ENCODE data around the gene HPD. TPM values are rescaled to one million over a fixed set of nuclear protein-coding genes. Genes with fewer than 3 reads are reported as not detected.

The HPD gene
- polyA plus RNA-seq, 4 donors = 1.8 to 5.3 (median 3.6) TPM

DNA sequence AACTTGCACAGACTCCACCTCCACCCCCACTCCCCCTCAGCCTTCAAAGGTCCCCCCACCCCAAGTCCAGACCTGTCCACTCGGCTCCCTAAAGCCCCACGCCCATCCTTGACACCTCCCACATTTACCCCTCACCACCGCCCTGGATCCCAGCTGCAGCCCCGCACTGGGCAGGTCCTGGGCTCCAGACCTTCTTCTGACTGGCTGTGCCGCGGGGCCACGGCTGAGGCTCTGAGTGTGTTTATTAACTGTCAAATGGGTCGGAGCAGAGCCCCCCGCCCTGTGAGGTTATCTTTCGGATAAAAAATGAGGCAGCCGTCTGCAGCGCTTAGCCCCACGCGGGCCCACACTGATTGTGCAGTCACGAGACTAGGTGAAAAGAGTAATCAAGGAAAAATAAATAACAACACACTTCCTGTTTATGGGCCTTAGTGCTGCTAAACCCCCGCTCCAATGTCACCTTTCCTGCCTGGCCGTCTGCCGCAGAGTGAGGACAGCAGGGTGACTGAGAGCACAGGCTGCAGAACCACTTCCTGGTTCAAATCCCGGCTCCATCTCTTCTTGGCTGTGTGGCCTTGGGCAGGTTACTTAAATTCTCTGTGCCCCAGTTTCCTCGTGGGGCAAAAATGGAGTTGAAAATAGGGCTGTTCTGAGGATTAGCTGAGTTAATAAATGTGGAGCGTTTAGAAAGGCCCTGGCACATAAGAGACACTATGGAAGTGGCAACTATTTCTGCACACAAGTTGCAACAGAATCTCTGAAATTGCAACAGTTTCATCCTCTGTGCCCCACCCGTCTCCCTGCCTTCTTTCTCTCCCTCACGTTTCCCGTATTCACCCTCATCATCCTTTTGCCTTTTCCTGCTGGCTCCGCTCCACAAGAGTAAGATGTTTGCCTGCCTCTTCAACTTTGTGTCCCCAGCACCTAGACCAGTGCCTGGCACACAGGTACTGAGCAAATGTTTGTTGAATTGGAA, 45.5 kb downstream of the HPD start:
- DNase-seq (ENCODE audit: low read depth in 4 of 4, low spot score in 2 of 4) = no peak

DNA sequence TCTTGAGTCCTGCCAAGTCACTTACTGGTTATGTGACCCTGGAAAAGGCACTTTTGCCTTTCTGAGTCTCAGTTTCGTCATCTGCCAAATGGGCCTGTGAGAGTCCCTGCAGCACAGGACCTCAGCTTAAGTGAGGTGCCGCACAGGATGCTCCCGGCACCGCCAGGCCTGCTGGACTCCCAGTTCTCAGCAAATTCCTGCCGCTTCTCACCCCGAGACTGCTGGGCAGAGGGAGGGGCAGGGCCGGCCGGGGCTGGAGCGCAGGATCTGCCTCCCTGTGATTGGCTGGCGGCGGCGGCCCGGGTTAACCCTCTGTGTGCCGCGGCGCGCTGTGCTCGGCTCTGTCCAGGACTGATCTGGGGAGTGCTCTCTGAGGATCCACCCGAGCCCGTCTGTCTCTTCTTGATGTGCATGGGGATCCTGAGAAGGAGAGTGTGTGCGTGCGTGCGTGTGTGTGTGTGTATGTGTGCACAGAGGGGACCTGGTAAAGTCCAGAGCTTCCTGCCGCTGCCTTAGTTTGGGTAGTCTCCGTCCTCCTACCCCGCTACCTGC, 46.3 kb downstream of the HPD start:
- no peak for DNase-seq (ENCODE audit: low read depth in 4 of 4, low spot score in 2 of 4)

DNA sequence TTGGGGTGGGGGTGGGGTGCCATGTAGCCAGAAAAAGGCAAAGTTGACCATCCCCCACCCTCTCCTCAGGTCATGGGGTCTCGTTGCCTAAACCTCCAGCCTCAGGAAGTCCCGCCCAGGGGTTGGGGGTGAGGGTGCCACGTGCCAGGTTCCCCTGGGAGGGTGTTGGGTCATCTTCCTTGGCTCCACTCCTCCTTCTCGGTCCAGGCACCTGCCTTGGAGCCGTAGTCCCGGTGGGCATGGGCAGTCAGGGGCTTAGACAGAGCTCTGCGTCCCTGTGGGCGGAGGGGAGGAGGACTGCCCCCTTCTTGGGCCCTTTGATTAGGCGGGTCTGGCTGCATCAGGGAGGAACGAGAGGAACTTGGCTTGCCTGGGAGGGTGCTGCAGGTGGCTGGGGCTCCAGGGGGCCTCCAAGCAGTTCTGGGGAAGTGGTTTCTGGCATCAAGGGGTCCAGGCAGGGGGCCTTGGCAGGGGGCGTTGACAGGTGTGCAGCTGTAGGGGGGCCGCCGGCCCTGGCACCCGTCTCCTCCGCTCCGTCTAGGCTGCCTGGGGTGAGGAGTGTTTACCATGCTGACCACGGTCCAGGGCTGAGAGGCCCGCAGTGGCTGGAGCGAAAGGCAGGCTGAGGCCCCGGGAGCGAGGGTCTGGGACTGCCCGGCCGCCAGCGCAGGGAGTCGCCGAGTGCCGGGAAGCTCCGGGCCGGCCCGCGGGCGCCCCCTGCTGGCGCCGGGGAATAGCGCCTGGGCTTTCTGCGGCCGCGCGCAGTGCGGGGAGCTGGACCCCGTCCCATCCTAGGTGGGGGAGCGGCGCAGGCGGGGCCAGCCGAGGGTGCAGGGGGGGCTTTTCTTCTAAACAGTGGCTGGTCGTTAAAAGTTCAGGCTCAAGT, 47.0 kb downstream of the HPD start:
- DNase-seq (ENCODE audit: low read depth in 4 of 4, low spot score in 2 of 4) = no peak

DNA sequence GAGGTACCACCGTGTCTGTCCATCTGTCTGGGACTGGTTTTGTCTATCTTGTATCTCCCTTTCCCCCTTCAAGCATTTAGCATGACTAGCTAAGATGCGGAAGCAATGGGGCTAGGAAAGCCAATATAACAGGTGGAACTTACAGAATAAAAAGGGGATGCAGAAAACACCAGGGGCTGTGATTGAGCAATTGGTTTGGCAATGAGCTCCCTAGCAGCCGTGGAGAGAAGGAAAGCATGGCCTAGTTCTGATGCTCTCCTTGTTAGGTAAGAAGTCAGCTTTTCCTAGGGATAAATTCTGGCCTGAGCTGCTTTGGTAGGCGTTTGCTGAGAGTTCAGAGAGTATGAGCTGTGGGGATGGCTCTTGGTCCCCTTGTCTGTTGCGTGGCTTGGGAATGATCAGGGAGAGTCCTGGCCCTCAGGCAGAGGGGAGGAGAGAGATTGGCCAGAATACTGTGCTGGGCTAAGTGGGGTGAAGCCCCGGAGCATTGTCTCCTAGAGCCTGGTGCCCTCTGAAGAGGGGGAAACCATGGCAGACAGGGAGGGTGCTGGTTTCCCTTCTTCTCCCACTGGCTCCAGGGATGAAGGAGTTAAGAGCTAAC, 47.7 kb downstream of the HPD start:
- DNase-seq (ENCODE audit: low read depth in 4 of 4, low spot score in 2 of 4) = no peak

DNA sequence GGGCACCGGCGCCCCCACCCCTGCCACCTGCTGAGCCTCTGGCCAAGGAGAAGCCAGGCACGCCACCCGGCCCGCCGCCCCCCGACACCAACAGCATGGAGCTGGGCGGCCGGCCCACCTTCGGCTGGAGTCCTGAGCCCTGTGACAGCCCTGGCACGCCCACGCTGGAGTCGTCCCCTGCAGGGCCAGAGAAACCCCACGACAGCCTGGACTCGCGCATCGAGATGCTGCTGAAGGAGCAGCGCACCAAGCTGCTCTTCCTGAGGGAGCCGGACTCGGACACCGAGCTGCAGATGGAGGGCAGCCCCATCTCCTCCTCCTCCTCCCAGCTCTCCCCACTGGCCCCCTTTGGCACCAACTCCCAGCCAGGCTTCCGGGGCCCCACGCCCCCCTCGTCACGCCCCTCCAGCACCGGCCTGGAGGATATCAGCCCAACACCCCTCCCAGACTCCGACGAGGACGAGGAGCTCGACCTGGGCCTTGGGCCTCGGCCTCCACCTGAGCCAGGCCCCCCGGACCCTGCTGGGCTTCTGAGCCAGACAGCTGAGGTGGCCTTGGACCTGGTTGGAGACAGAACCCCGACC, 48.3 kb downstream of the HPD start:
- no peak for DNase-seq (ENCODE audit: low read depth in 4 of 4, low spot score in 2 of 4)

DNA sequence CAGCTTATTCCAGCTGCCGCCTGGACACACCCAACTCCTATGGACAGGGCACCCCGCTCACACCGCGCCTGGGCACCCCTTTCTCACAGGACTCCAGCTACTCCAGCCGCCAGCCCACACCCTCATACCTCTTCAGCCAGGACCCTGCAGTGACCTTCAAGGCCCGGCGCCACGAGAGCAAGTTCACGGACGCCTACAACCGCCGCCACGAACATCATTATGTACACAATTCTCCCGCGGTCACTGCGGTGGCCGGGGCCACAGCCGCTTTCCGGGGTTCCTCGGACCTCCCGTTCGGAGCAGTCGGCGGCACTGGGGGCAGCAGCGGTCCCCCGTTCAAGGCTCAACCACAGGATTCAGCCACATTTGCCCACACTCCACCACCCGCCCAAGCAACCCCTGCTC, 48.9 kb downstream of the HPD start:
- DNase-seq (ENCODE audit: low read depth in 4 of 4, low spot score in 2 of 4) = no peak

DNA sequence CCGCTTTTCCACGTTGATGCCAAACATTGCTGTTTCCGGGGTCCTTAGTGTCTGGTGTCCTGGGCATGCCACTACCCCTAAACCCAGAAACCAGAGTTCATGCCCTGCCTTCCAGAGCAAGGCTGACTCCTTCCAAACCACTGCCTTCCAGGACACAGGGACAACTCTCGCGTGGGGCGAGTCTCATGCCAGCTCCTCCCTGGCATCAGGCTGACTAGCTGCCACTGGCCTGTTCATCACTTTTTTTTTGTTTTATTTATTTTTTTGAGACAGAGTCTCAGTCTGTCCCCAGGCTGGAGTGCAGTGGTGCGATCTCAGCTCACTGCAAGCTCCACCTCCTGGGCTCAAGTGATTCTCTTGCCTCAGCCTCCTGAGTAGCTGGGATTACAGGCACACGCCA, 50.0 kb downstream of the HPD start:
- DNase-seq (ENCODE audit: low read depth in 4 of 4, low spot score in 2 of 4) = no peak

DNA sequence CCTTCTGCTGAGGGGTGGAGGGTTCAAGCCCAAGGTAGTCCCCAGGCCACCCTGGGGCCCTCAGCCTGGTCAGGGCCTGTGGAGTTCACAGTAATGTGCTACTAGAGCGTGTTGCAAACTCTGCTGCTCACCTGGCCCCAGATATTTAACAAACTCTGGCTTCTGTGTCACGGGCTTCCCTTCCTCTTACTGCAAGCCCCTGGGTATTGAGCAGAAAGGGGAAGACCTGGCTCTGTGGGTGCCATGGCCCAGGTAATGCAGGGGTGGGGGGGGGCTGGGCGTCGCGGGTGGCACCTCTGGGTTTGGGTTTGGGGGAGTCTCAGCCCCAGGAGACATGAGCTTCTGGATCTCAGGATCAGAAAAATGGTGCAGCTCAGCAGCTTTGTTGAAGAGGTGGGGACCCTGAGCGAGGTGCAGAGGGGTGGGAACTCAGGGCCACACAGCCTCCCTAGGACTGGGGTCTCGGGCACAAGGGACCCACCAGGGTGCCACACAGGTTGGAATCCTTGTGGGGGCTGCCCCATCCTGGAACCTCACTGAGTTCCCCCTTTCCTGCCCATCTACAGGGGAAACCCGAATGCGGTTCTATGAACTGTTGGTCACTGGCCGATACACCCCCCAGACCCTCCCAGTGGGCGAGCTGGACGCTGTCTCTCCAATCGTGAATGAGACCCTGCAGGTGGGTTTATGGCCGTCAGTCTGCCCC, 50.9 kb downstream of the HPD start:
- DNase-seq (ENCODE audit: low read depth in 4 of 4, low spot score in 2 of 4) = no peak

DNA sequence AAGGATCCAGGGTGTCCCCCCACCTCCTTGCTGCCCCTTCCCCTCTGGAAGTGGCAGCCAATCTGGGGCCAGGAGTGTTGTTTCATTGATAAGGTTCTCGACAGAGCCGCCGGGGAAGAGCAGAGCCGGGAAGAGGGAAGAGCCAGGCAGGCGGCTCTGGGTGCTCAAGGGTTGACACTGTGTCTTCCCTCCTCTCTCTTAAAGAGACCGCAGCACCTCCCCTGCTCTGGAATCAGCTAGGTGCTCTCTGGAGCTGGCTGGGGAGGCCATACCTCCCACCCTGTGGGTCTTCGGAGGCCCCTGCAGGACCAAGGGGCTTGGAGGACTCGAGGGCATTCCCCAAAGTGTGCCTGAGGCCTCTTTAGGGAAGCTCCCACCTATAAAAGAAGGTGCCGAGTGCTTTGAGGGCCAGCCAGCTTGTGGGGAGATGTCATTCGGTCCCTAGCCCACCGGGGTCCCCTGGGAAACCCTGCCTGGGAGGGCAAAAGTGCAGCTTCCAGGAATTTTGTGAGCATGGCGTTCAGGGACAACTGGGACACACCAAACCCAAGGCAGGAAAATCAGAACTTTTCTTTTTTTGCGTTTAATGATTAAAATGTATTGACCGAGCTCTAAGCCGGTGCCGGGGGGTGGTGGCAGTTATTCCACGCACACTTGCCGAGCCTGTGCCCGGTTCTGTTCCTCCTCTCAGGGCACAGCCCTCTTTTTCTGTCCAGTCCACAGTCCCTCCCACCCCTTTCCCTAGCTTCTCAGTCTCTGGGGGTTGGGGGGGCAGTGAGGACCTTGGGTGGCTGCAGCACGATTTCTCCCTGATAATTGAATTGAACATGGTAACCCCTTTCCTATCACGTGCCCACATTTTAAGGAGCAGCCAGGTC, 51.9 kb downstream of the HPD start:
- no peak for DNase-seq (ENCODE audit: low read depth in 4 of 4, low spot score in 2 of 4)

DNA sequence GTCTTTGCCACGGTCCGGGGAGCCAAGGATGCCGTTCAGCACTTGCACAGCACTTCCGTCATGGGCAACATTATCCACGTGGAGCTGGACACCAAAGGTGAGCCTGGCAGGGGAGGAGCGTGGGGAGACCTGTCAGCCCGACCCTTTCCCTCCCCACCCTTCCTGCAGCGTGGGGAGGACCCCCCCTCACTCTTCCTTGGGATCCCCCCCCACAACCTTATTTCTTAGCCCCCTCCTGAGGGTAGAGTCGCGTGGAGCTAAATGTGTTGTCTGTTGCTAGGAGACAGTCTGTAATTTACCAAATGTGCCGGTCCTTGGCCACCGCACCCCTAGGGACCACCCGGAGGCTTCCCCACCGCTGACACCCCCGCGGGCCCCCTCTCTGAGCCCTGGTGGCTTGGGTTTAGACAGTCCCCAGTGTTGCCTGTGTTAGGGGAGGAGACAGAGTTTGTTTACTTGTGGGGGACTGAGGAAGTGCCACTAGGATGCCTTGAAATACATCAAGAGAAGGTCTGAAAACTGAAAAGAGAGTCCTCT, 52.6 kb downstream of the HPD start:
- DNase-seq (ENCODE audit: low read depth in 4 of 4, low spot score in 2 of 4) = no peak

DNA sequence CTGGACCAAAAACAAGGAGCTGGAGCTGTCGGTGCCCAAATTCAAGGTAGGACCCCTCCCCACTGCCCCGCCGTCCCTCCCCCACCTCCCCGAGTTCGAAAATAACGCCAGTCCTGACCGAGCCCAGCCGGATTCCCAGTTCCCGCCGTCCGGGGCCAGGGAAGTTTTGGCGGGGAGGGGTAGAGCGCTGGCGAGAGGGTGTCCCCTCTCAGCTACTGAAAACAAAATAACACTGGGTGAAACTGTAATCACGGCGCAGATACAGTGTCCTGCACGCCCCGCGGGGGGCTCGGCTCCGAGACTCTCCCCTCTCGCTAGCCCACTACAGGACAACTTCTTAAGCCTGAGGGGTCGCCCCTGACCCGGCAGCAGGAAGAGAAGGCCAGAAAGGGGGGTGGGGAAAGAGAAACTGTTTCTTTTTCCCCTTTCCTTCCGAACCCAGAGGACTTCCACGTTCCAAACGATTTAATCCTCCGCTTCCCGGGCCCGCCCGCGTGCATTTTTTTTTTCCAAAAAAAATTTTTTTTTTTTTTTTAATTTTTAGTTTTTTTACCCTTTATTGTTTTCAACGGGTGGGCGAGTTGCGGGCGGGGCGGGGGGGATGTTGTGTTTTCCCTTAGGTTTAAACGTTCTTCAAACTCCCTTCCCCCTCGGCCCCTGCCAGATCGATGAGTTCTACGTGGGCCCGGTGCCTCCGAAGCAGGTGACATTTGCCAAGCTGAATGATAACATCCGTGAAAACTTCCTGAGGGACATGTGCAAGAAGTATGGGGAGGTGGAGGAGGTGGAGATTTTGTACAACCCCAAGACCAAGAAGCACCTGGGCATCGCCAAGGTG, 53.3 kb downstream of the HPD start:
- DNase-seq (ENCODE audit: low read depth in 4 of 4, low spot score in 2 of 4) = no peak

DNA sequence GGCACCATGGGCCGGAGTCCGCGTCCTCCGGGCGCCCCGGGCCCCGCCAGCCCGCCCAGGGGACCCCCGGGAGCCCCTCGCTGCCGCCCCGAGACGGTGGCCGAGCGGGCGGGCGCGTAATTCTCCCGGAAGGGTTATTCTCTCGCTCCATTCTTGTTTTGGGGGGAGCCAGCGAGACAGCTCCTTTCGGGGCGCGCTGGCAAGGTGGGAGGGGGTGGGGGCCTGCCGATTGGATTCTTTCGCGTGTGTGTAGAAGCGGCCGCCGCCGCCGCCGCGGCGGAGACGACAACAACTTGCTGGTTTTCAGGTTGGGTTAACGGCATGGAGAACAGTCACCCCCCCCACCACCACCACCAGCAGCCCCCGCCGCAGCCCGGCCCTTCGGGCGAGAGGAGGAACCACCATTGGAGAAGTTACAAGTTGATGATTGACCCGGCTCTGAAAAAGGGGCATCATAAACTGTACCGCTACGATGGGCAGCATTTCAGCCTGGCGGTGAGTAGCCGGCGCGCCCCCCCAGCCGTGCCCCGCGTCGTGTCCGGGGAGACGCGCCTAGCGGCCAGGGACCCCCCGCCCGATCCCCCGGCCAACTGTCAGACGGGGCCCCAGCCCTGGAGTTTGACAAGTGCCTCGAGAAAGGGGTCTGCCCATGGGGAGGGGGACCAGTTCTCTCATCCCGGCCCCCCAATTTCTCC, 54.1 kb downstream of the HPD start:
- no peak for DNase-seq (ENCODE audit: low read depth in 4 of 4, low spot score in 2 of 4)

DNA sequence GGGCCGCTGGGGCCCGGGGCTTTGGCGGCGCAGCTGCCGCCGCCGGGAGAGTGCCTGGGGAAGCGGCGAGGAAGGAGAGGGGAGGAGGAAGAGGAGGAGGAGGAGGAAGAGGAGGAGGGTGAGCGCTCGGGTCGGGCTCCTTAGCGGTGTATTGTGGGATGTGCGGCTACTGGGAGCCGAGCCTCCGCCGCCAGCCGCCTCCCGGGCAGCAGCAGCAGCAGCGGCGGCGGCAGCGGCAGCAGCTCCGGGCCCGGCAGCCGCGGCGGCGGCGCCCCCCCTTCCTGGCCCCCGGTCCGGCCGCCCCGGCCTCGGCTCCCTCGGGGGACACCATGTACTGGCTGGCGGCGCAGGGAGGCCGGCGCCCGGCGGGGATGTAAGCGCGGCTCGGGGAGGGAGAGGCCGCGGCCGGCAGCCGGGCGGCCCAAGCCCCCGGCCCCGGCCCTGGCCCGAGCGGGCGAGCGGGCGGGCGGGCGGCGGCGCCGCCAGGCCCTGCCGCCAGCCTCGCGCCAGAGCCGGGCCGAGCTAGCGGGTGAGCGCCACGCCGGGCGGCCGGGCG, 54.7 kb downstream of the HPD start, which contains the start of gene SETD1B:
Gene SETD1B, plus strand, starts transcription at position 149 of the 556 bp plus-strand sequence. CDS start 729 bp downstream, outside the sequence.
- no peak for DNase-seq (ENCODE audit: low read depth in 4 of 4, low spot score in 2 of 4)

DNA sequence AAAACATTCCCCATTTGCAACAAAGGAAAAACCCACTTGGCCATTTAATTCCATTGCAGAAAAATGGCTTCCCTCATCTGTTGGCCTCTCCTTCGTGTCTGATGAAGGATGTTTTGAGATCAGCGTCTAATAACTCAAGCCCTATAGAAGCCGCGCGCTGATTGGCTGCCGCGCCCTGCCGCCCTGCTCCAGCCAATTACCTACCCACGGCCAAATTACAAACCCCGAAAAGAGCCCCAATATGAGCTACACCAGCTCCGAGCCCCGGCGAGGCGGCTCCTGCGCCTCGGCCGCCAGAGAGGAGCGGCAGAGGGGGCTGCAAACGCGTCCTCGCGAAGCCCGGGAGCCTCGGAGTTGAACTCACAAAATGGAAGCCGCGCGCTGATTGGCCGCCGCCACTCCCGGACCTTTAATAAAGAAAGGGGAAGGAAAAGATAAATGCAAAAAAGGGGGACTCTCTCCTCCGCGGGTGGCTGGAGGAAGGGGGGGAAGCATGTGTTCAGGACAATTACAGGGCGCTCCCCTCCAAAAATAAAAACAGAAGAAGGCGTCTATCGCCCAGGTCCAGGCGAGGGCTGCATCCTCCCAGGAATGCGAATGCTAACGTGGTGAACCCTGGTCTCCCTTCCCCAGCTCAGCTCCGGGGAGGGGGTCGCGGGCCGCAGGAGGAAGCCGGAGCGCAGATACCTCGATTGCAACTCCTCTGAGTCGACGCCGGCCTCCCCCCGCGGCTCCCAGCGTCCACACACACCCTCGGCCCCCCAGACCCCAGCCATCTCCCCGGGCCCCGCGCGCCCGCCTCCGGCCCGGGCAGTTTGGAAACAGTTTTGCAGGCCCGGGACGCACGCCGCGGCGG, 55.6 kb downstream of the HPD start:
- DNase-seq (ENCODE audit: low read depth in 4 of 4, low spot score in 2 of 4) = peak in 3 of 4 donors; percentile 91 to 94 (median 93)

DNA sequence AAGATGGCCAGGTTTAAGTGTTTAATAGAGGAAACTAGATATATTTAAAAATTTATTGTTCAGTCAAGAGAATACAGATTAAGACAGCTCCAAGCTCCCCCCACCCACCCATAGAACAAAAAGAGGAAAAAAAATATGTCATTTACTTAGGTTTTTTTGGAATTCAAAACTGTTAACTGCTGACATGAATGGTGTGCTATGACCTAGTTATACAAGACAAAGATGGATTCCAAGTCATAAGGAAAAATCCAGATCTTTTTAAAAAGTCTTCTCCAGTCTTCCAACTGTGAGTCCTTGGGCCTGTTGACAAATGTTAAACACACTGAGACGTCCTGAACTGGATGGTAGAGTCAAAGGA, 56.2 kb downstream of the HPD start:
- DNase-seq (ENCODE audit: low read depth in 4 of 4, low spot score in 2 of 4) = no peak

All from left renal cortex interstitium (tissue), 4 donors.